ENCODE data around the gene PTPN6. TPM values are rescaled to one million over a fixed set of nuclear protein-coding genes. Genes with fewer than 3 reads are reported as not detected.
A peak's percentile ranks its signal among the peaks of the same experiment; 100 is the strongest.

The PTPN6 gene
- total RNA-seq, 1 donor from 2014 or later: 1.5 TPM

GRCh38 chr12:6921996-6922946 lies 28.9 kb upstream of the PTPN6 start:
- DNase-seq (ENCODE audit: low read depth): no peak

- no peak for DNase-seq (ENCODE audit: low read depth)
Observed at GRCh38 chr12:6923003-6923732, 28.0 kb upstream of the PTPN6 start.

- DNase-seq (ENCODE audit: low read depth): no peak
Observed at GRCh38 chr12:6923851-6924250, 27.3 kb upstream of the PTPN6 start.

GRCh38 chr12:6925239-6925539 lies 26.0 kb upstream of the PTPN6 start:
- no peak for DNase-seq (ENCODE audit: low read depth)

- peak; percentile 88 for DNase-seq (ENCODE audit: low read depth)
Observed at GRCh38 chr12:6925540-6926279, 25.4 kb upstream of the PTPN6 start.

GRCh38 chr12:6927379-6928021 lies 23.7 kb upstream of the PTPN6 start, which contains the start of gene ATN1:
Gene ATN1, plus strand, starts transcription at chr12:6927959. Its CDS starts 6,043 bp downstream, at chr12:6934002.
- peak; percentile 88 for DNase-seq (ENCODE audit: low read depth)

- DNase-seq (ENCODE audit: low read depth): no peak
Observed at GRCh38 chr12:6928022-6928702, 23.0 kb upstream of the PTPN6 start.

GRCh38 chr12:6928703-6929407 lies 22.3 kb upstream of the PTPN6 start:
- no peak for DNase-seq (ENCODE audit: low read depth)

- DNase-seq (ENCODE audit: low read depth): no peak
Observed at GRCh38 chr12:6929466-6930452, 21.4 kb upstream of the PTPN6 start.

- DNase-seq (ENCODE audit: low read depth): no peak
Observed at GRCh38 chr12:6932766-6933165, 18.4 kb upstream of the PTPN6 start.

GRCh38 chr12:6934110-6934509 lies 17.0 kb upstream of the PTPN6 start:
- DNase-seq (ENCODE audit: low read depth): no peak

- DNase-seq (ENCODE audit: low read depth): no peak
Observed at GRCh38 chr12:6935371-6936193, 15.6 kb upstream of the PTPN6 start.

- no peak for DNase-seq (ENCODE audit: low read depth)
Observed at GRCh38 chr12:6936194-6936635, 14.9 kb upstream of the PTPN6 start.

GRCh38 chr12:6936636-6937480 lies 14.3 kb upstream of the PTPN6 start:
- no peak for DNase-seq (ENCODE audit: low read depth)

- peak; percentile 91 for DNase-seq (ENCODE audit: low read depth)
Observed at GRCh38 chr12:6937481-6938352, 13.4 kb upstream of the PTPN6 start.

All from myocyte (in vitro differentiated cells).